Lower lobe of right lung (tissue), 2 donors: ENCODE results near the gene TBC1D8. TPM values are rescaled to one million over a fixed set of nuclear protein-coding genes. Genes with fewer than 3 reads are reported as not detected.

Experiments
- ATAC-seq, 2 donors: fragments of 200-7000 bp; cut with Tn5 transposase; one replicate each; pipeline ENCODE4 v1.9.1; 2020 to 2022; ENCODE audit warnings: mild to moderate bottlenecking in 2 of 2, moderate library complexity in 2 of 2
- DNase-seq: peaks from one replicate; pipeline ENCODE4 v3.0.0-alpha.2; 2020
- H3K27ac ChIP-seq: fragments of 200-600 bp; one replicate; pipeline ENCODE4 v1.8.0; 2022
- H3K27me3 ChIP-seq: fragments of 200-600 bp; one replicate; pipeline ENCODE4 v1.8.0; 2022; ENCODE audit warnings: low read depth
- H3K36me3 ChIP-seq: fragments of 200-600 bp; one replicate; pipeline ENCODE4 v1.8.0; 2022; ENCODE audit warnings: mild to moderate bottlenecking
- H3K4me1 ChIP-seq: fragments of 200-600 bp; one replicate; pipeline ENCODE4 v1.8.0; 2022
- H3K4me3 ChIP-seq: fragments of 200-600 bp; one replicate; pipeline ENCODE4 v1.8.0; 2022; ENCODE audit warnings: mild to moderate bottlenecking
- H3K9me3 ChIP-seq: fragments of 200-600 bp; one replicate; pipeline ENCODE4 v1.8.0; 2022
- intact Hi-C: fragments of 100-400 bp; cut with DNase I; formaldehyde crosslinking; loops from one replicate; pipeline ENCODE4 v1.11.0; 2022
- total RNA-seq: library from RNA; stranded (reverse); fragmentation: NEBNext Ultra II Directional; extraction: Animal tissue kit (Norgen Biotek cat#: 25700); gene quantifications from one replicate; pipeline ENCODE4 v1.2.1, GENCODE V29; 2021
- TF ChIP-seq, protein P1 (sequence below): fragments of 200-600 bp; IDR thresholded peaks from one replicate; pipeline ENCODE4 v1.8.0; 2022; ENCODE audit warnings: antibody characterized with exemption, mild to moderate bottlenecking
- donor health status: DM: no; HTN: yes; CAD: no; lungs with severe emphysema.

The TBC1D8 gene
- total RNA-seq, 1 donor from 2014 or later: 30.2 TPM

DNA sequence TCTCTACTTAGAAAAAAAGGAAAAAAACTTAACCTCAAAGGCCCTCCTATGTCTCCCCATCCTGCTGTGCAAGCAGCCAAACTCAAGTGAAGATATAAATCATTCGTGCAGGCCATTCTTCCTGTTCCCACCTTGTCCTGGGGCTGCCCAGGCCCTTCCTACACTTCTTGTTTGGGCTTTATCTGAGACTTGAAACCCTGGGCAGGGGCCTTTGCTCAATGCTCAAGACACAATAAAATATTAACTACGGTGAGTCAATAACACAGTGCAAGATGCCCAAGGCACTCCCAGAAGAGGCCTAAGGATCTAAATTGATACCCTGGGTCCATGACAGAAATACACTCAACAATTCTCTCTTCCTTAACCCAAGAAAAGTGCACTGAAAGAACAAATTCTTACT is 67.6 kb downstream of the TBC1D8 start:
- Histone ChIP-seq H3K4me3 (no peak overlapping the region), H3K9me3 (no peaks in the 10 kb centered on the region), H3K4me1 (no peaks in the 10 kb centered on the region), H3K36me3 (no peaks in the 10 kb centered on the region), H3K27ac (no peak overlapping the region), H3K27me3 (no peaks in the 10 kb centered on the region)
- intact Hi-C loops: no loop called here
- no peak for DNase-seq
- TF ChIP-seq, protein P1, sequence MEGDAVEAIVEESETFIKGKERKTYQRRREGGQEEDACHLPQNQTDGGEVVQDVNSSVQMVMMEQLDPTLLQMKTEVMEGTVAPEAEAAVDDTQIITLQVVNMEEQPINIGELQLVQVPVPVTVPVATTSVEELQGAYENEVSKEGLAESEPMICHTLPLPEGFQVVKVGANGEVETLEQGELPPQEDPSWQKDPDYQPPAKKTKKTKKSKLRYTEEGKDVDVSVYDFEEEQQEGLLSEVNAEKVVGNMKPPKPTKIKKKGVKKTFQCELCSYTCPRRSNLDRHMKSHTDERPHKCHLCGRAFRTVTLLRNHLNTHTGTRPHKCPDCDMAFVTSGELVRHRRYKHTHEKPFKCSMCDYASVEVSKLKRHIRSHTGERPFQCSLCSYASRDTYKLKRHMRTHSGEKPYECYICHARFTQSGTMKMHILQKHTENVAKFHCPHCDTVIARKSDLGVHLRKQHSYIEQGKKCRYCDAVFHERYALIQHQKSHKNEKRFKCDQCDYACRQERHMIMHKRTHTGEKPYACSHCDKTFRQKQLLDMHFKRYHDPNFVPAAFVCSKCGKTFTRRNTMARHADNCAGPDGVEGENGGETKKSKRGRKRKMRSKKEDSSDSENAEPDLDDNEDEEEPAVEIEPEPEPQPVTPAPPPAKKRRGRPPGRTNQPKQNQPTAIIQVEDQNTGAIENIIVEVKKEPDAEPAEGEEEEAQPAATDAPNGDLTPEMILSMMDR: no peak
- ATAC-seq: no peak

- no peak for DNase-seq
- intact Hi-C loops: no loop called here
- no peak overlapping the region for H3K4me3 ChIP-seq
- H3K27me3 ChIP-seq: no peaks in the 10 kb centered on the region
- no peaks in the 10 kb centered on the region for H3K36me3 ChIP-seq
- no peak overlapping the region for H3K27ac ChIP-seq
- no peaks in the 10 kb centered on the region for H3K9me3 ChIP-seq
- no peak for ATAC-seq
- no peaks in the 10 kb centered on the region for H3K4me1 ChIP-seq
- TF ChIP-seq, protein P1: no peak
Measured at GRCh38 chr2:101082998-101083397, 68.2 kb downstream of the TBC1D8 start.

- DNase-seq (no peak), ATAC-seq (no peak)
- Histone ChIP-seq H3K4me3 (no peak overlapping the region), H3K4me1 (no peaks in the 10 kb centered on the region), H3K9me3 (no peaks in the 10 kb centered on the region), H3K36me3 (no peaks in the 10 kb centered on the region), H3K27ac (no peak overlapping the region), H3K27me3 (no peaks in the 10 kb centered on the region)
- TF ChIP-seq, protein P1: no peak
- intact Hi-C loops: no loop called here
Measured at GRCh38 chr2:101081375-101081907, 69.7 kb downstream of the TBC1D8 start.

- Histone ChIP-seq H3K36me3 (no peaks in the 10 kb centered on the region), H3K4me3 (no peak overlapping the region), H3K4me1 (no peaks in the 10 kb centered on the region), H3K27ac (no peak overlapping the region), H3K9me3 (no peaks in the 10 kb centered on the region), H3K27me3 (no peaks in the 10 kb centered on the region)
- DNase-seq (no peak), ATAC-seq (no peak)
- TF ChIP-seq, protein P1: no peak
- intact Hi-C loops: no loop called here
Measured at GRCh38 chr2:101080211-101081068, 70.7 kb downstream of the TBC1D8 start.

- no peak for ATAC-seq
- no peak for DNase-seq
- peaks cover 6% of the 10 kb centered on the region for H3K9me3 ChIP-seq
- intact Hi-C loops: no loop called here
- H3K4me3 ChIP-seq: no peak overlapping the region
- no peaks in the 10 kb centered on the region for H3K27me3 ChIP-seq
- TF ChIP-seq, protein P1: no peak
- no peak overlapping the region for H3K27ac ChIP-seq
- H3K4me1 ChIP-seq: no peaks in the 10 kb centered on the region
- no peaks in the 10 kb centered on the region for H3K36me3 ChIP-seq
Measured at GRCh38 chr2:101076581-101076980, 74.6 kb downstream of the TBC1D8 start.
